Endodermal cell (in vitro differentiated cells): ENCODE results near the gene MAP6D1. TPM values are rescaled to one million over a fixed set of nuclear protein-coding genes. Genes with fewer than 3 reads are reported as not detected.

Experiments used
- DNase-seq: peaks from one replicate; pipeline ENCODE4 v3.0.0-alpha.2; 2017
- H3K27ac ChIP-seq: 2 replicates; pipeline ENCODE4 v1.5.1; 2013; ENCODE audit warnings: mild to moderate bottlenecking, low read depth, low read length, moderate library complexity
- H3K27me3 ChIP-seq: 2 replicates; pipeline ENCODE4 v1.6.1; 2013; ENCODE audit warnings: mild to moderate bottlenecking, low read length, moderate library complexity; ENCODE audit not compliant: insufficient read depth, control insufficient read depth, poor library complexity, severe bottlenecking
- H3K36me3 ChIP-seq: 2 replicates; pipeline ENCODE4 v1.7.0; 2013; ENCODE audit warnings: mild to moderate bottlenecking, low read length, moderate library complexity; ENCODE audit not compliant: control insufficient read depth, insufficient read depth
- H3K4me1 ChIP-seq: one replicate; pipeline ENCODE4 v1.7.0; 2013; ENCODE audit warnings: low read length; ENCODE audit not compliant: control insufficient read depth, insufficient read depth
- H3K4me3 ChIP-seq: 2 replicates; pipeline ENCODE4 v1.5.1; 2013; ENCODE audit warnings: mild to moderate bottlenecking, low read length, moderate library complexity
- H3K9ac ChIP-seq: 2 replicates; pipeline ENCODE4 v1.6.1; 2013; ENCODE audit warnings: mild to moderate bottlenecking, low read length, moderate library complexity; ENCODE audit not compliant: poor library complexity, severe bottlenecking; ENCODE audit errors: extremely low read depth
- H3K9me3 ChIP-seq: 2 replicates; pipeline ENCODE4 v1.6.1; 2013; ENCODE audit warnings: mild to moderate bottlenecking, low read length, moderate library complexity; ENCODE audit not compliant: control insufficient read depth
- H3K27ac Mint-ChIP-seq: 2 replicates; pipeline ENCODE4 v1.8.0; 2020; ENCODE audit warnings: mixed read lengths
- H3K27me3 Mint-ChIP-seq: 2 replicates; pipeline ENCODE4 v1.8.0; 2021; ENCODE audit warnings: mild to moderate bottlenecking, mixed read lengths; ENCODE audit not compliant: insufficient read depth
- H3K36me3 Mint-ChIP-seq: 2 replicates; pipeline ENCODE4 v1.8.0; 2020; ENCODE audit warnings: low read depth, mixed read lengths
- H3K4me1 Mint-ChIP-seq: 2 replicates; pipeline ENCODE4 v1.8.0; 2020; ENCODE audit warnings: mixed read lengths
- H3K4me3 Mint-ChIP-seq: 2 replicates; pipeline ENCODE4 v1.8.0; 2020; ENCODE audit warnings: mild to moderate bottlenecking, moderate library complexity, mixed read lengths
- H3K9me3 Mint-ChIP-seq: 2 replicates; pipeline ENCODE4 v1.8.0; 2020; ENCODE audit warnings: mild to moderate bottlenecking, mixed read lengths
- CTCF ChIP-seq: fragments of 200-600 bp; sonication (generic); conservative IDR thresholded peaks from 2 replicates; pipeline ENCODE4 v1.5.0; 2021; ENCODE audit warnings: antibody characterized with exemption, mild to moderate bottlenecking
- WGBS, 2 experiments: methylation state at CpG; one replicate each; pipeline versions ENCODE4 v1.1.5 to v1.1.7; 2013; ENCODE audit warnings: missing lambda C conversion rate in 2 of 2, mixed read lengths in 1 of 2; ENCODE audit not compliant: insufficient coverage in 1 of 2, insufficient read length in 1 of 2; 5-methylcytosine and 5-hydroxymethylcytosine counted together
- total RNA-seq, 2 donors: library from RNA; stranded (reverse); fragmentation: NEBNext Ultra II Directional in 1 of 2; extraction: Animal tissue kit (Norgen Biotek cat#: 25700) in 1 of 2; gene quantifications; 2 replicates in 1 of 2; 3 replicates in 1 of 2; pipeline ENCODE4 v1.2.1, GENCODE V29; 2021

Gene MAP6D1
- total RNA-seq, 2 donors from 2014 or later, result 4.0 to 4.8 TPM

GRCh38 chr3:183830187-183830586 lies 4.8 kb upstream of the MAP6D1 start:
- no peaks in the 10 kb centered on the region for H3K4me1 ChIP-seq
- Mint-ChIP-seq H3K4me1 (no peaks in the 10 kb centered on the region), H3K36me3 (peaks cover 45% of the 10 kb centered on the region), H3K9me3 (no peaks in the 10 kb centered on the region), H3K4me3 (no peak overlapping the region), H3K27ac (no peak overlapping the region), H3K27me3 (no peaks in the 10 kb centered on the region)
- no peak for DNase-seq
- H3K9ac ChIP-seq, result no peak overlapping the region
- no peaks in the 10 kb centered on the region for H3K27me3 ChIP-seq
- no peak overlapping the region for H3K4me3 ChIP-seq
- H3K27ac ChIP-seq, result no peak overlapping the region
- TF ChIP-seq CTCF, result no peak
- H3K36me3 ChIP-seq, result peaks cover 56% of the 10 kb centered on the region
- H3K9me3 ChIP-seq, result no peaks in the 10 kb centered on the region
- WGBS, 2 experiments, result 93 to 97% methylated on average over 9 of the region's 9 CpGs

GRCh38 chr3:183829466-183829865 lies 4.1 kb upstream of the MAP6D1 start:
- Mint-ChIP-seq H3K27ac (no peak overlapping the region), H3K36me3 (peaks cover 44% of the 10 kb centered on the region), H3K4me1 (peaks cover under 1% of the 10 kb centered on the region), H3K27me3 (peaks cover under 1% of the 10 kb centered on the region), H3K4me3 (no peak overlapping the region), H3K9me3 (no peaks in the 10 kb centered on the region)
- Histone ChIP-seq H3K9me3 (no peaks in the 10 kb centered on the region), H3K4me1 (no peaks in the 10 kb centered on the region), H3K4me3 (no peak overlapping the region), H3K27ac (no peak overlapping the region), H3K36me3 (peaks cover 55% of the 10 kb centered on the region), H3K27me3 (no peaks in the 10 kb centered on the region), H3K9ac (no peak overlapping the region)
- TF ChIP-seq CTCF, result no peak
- 93 to 99% methylated on average over 8 to 9 of the region's 9 CpGs for WGBS, 2 experiments
- no peak for DNase-seq

GRCh38 chr3:183828538-183828870 lies 3.1 kb upstream of the MAP6D1 start:
- H3K9ac ChIP-seq, result no peak overlapping the region
- peaks cover 36% of the 10 kb centered on the region for H3K36me3 Mint-ChIP-seq
- no peak for DNase-seq
- H3K9me3 ChIP-seq, result no peaks in the 10 kb centered on the region
- H3K4me3 ChIP-seq, result no peak overlapping the region
- no peak for TF ChIP-seq CTCF
- no peaks in the 10 kb centered on the region for H3K4me1 ChIP-seq
- H3K4me1 Mint-ChIP-seq, result peaks cover 7% of the 10 kb centered on the region
- no peak overlapping the region for H3K27ac ChIP-seq
- peaks cover 46% of the 10 kb centered on the region for H3K36me3 ChIP-seq
- no peak overlapping the region for H3K4me3 Mint-ChIP-seq
- WGBS, 2 experiments, result 95 to 97% methylated on average over 5 to 7 of the region's 7 CpGs
- H3K27ac Mint-ChIP-seq, result no peak overlapping the region
- H3K27me3 ChIP-seq, result peaks cover 6% of the 10 kb centered on the region
- peaks cover 10% of the 10 kb centered on the region for H3K27me3 Mint-ChIP-seq
- no peaks in the 10 kb centered on the region for H3K9me3 Mint-ChIP-seq
